H1 (cell line): Measurements from ENCODE around the gene ISG20L2. TPM values are rescaled to one million over a fixed set of nuclear protein-coding genes. Genes with fewer than 3 reads are reported as not detected.

Experiments
- CTCF ChIA-PET: fragments of 300-600 bp; sonication (Branson Sonifier 250); formaldehyde crosslinking; loops from one replicate; lab custom pipeline; 2021; ENCODE audit not compliant: partially characterized antibody; lab: Charles Lee
- POLR2A ChIA-PET: fragments of 300-600 bp; sonication (Branson Sonifier 250); formaldehyde crosslinking; loops from one replicate; lab custom pipeline; 2021; ENCODE audit warnings: inconsistent platforms; ENCODE audit not compliant: partially characterized antibody; lab: Charles Lee
- DNase-seq, 2 experiments: peaks; one replicate each; pipeline versions ENCODE4 v3.0.0 to v3.0.0-alpha.2; 2010 to 2022; ENCODE audit warnings: low spot score in 2 of 2, low read depth in 1 of 2, mixed read lengths in 1 of 2
- FAIRE-seq: peaks from 2 replicates; lab custom pipeline; 2011; peaks lifted over from hg19 to GRCh38; lab: Jason Lieb, UNC
- H2AFZ ChIP-seq: 2 replicates; pipeline ENCODE4 v1.8.1; 2012; ENCODE audit warnings: low read length, inconsistent platforms
- H2AK5ac ChIP-seq: 2 replicates; pipeline ENCODE4 v1.6.1; 2013; ENCODE audit warnings: low read depth, low read length
- H2BK120ac ChIP-seq: replicated peaks from 2 replicates; pipeline ENCODE3; 2013; ENCODE audit warnings: low read depth, low read length, inconsistent platforms
- H2BK12ac ChIP-seq: 2 replicates; pipeline ENCODE4 v1.6.1; 2013; ENCODE audit warnings: low read depth, low read length
- H2BK15ac ChIP-seq: 2 replicates; pipeline ENCODE4 v1.6.1; 2013; ENCODE audit warnings: low read length
- H2BK20ac ChIP-seq: 2 replicates; pipeline ENCODE4 v1.6.1; 2013; ENCODE audit warnings: low read length
- H2BK5ac ChIP-seq: 2 replicates; pipeline ENCODE4 v1.6.1; 2013; ENCODE audit warnings: low read depth, low read length
- H3K14ac ChIP-seq: 2 replicates; pipeline ENCODE4 v1.6.1; 2013; ENCODE audit warnings: inconsistent platforms; ENCODE audit not compliant: insufficient read length
- H3K18ac ChIP-seq: 2 replicates; pipeline ENCODE4 v1.6.1; 2013; ENCODE audit warnings: low read length; ENCODE audit errors: extremely low read depth
- H3K23ac ChIP-seq: 2 replicates; pipeline ENCODE4 v1.6.1; 2013; ENCODE audit warnings: inconsistent platforms; ENCODE audit not compliant: insufficient read length
- H3K23me2 ChIP-seq: 2 replicates; pipeline ENCODE4 v1.6.1; 2013; ENCODE audit warnings: low read depth, low read length
- H3K27ac ChIP-seq: 2 replicates; pipeline ENCODE4 v1.6.1; 2011; ENCODE audit warnings: low read depth, low read length, inconsistent platforms
- H3K27me3 ChIP-seq, 4 experiments: replicated peaks in 1 of 4; 1 replicate in 1 of 4; 2 replicates in 3 of 4; pipeline versions ENCODE4 v1.6.1 to v1.8.1; 2011 to 2013; ENCODE audit warnings: low read length in 3 of 4, mild to moderate bottlenecking in 3 of 4, inconsistent platforms in 2 of 4, mixed read lengths in 2 of 4, moderate library complexity in 1 of 4; ENCODE audit not compliant: control insufficient read depth in 3 of 4, insufficient read depth in 3 of 4; ENCODE audit errors: extremely low read depth in 1 of 4
- H3K36me3 ChIP-seq, 4 experiments: 2 replicates each; pipeline versions ENCODE4 v1.6.1 to v1.8.1; 2011 to 2013; ENCODE audit warnings: mild to moderate bottlenecking in 4 of 4, low read length in 3 of 4, moderate library complexity in 2 of 4, control low read depth in 1 of 4, inconsistent platforms in 1 of 4; ENCODE audit not compliant: insufficient read depth in 4 of 4, control insufficient read depth in 2 of 4
- H3K4ac ChIP-seq: replicated peaks from 2 replicates; pipeline ENCODE3; 2013; ENCODE audit warnings: low read length, low read depth, mixed read lengths, inconsistent platforms; ENCODE audit not compliant: insufficient read length
- H3K4me1 ChIP-seq, 4 experiments: replicated peaks in 1 of 4; 1 replicate in 1 of 4; 2 replicates in 3 of 4; pipeline versions ENCODE4 v1.6.1 to v1.8.1; 2011 to 2013; ENCODE audit warnings: low read length in 3 of 4, inconsistent platforms in 2 of 4, mixed read lengths in 1 of 4; ENCODE audit not compliant: insufficient read depth in 4 of 4, control insufficient read depth in 3 of 4
- H3K4me2 ChIP-seq, 2 experiments: 2 replicates each; pipeline versions ENCODE4 v1.6.1 to v1.8.1; 2011 to 2013; ENCODE audit warnings: low read depth in 2 of 2, low read length in 2 of 2, control low read depth in 1 of 2, inconsistent platforms in 1 of 2, mild to moderate bottlenecking in 1 of 2; ENCODE audit not compliant: insufficient read depth in 1 of 2
- H3K4me3 ChIP-seq, 4 experiments: fragments of 200-600, 300-600 bp in 1 of 4; sonication (generic), shearing (Covaris generic), sonication (Bioruptor Twin) in 1 of 4; 2 replicates each; pipeline versions ENCODE4 v1.5.1 to v1.8.1; 2011 to 2016; ENCODE audit warnings: low read length in 4 of 4, low read depth in 3 of 4, control low read depth in 2 of 4, inconsistent platforms in 2 of 4, mild to moderate bottlenecking in 2 of 4, mixed read lengths in 1 of 4, moderate library complexity in 1 of 4; ENCODE audit not compliant: insufficient read depth in 2 of 4; ENCODE audit errors: extremely low read depth in 1 of 4
- H3K56ac ChIP-seq: replicated peaks from 2 replicates; pipeline ENCODE3; 2013; ENCODE audit warnings: low read depth, mild to moderate bottlenecking, mixed read lengths, low read length, inconsistent platforms; ENCODE audit not compliant: insufficient read length
- H3K79me1 ChIP-seq: 2 replicates; pipeline ENCODE4 v1.6.1; 2013; ENCODE audit warnings: low read depth, low read length, control low read depth
- H3K79me2 ChIP-seq, 2 experiments: 2 replicates each; pipeline versions ENCODE4 v1.6.1 to v1.8.1; 2012 to 2013; ENCODE audit warnings: low read length in 2 of 2, mild to moderate bottlenecking in 2 of 2, inconsistent platforms in 1 of 2; ENCODE audit not compliant: insufficient read depth in 2 of 2, control insufficient read depth in 1 of 2
- H3K9ac ChIP-seq, 4 experiments: replicated peaks in 1 of 4; 1 replicate in 1 of 4; 2 replicates in 3 of 4; pipeline versions ENCODE4 v1.6.1 to v1.8.1; 2011 to 2013; ENCODE audit warnings: low read depth in 3 of 4, low read length in 3 of 4, control low read depth in 2 of 4, mild to moderate bottlenecking in 2 of 4, moderate library complexity in 2 of 4, inconsistent platforms in 1 of 4; ENCODE audit errors: extremely low read depth in 1 of 4
- H3K9me3 ChIP-seq, 2 experiments: 2 replicates each; pipeline versions ENCODE4 v1.6.1 to v1.8.1; 2012 to 2013; ENCODE audit warnings: mild to moderate bottlenecking in 2 of 2, moderate library complexity in 2 of 2, control low read depth in 1 of 2, inconsistent platforms in 1 of 2, low read depth in 1 of 2, low read length in 1 of 2, mixed read lengths in 1 of 2; ENCODE audit not compliant: insufficient read depth in 2 of 2
- H4K20me1 ChIP-seq, 2 experiments: replicated peaks in 1 of 2; 2 replicates each; pipeline versions ENCODE3 to v1.8.1; 2011 to 2013; ENCODE audit warnings: inconsistent platforms in 2 of 2, low read length in 2 of 2, mild to moderate bottlenecking in 1 of 2; ENCODE audit not compliant: insufficient read depth in 2 of 2, control insufficient read depth in 1 of 2
- H4K5ac ChIP-seq: 2 replicates; pipeline ENCODE4 v1.6.1; 2013; ENCODE audit warnings: low read length, low read depth, mixed read lengths, inconsistent platforms; ENCODE audit not compliant: insufficient read length
- H4K8ac ChIP-seq: 2 replicates; pipeline ENCODE4 v1.8.0; 2013; ENCODE audit warnings: mild to moderate bottlenecking, moderate library complexity, low read length, inconsistent platforms; ENCODE audit not compliant: insufficient read depth; ENCODE audit errors: extremely low read depth
- H4K91ac ChIP-seq: replicated peaks from 2 replicates; pipeline ENCODE3; 2013; ENCODE audit warnings: low read length, mixed read lengths, inconsistent platforms; ENCODE audit not compliant: insufficient read length
- CEBPB ChIP-seq: IDR thresholded peaks from 2 replicates; pipeline ENCODE4 v1.6.1; 2012; ENCODE audit warnings: low read depth, low read length
- SP1 ChIP-seq: IDR thresholded peaks from 2 replicates; pipeline ENCODE4 v1.6.1; 2011; ENCODE audit warnings: low read depth, low read length
- TAF7 ChIP-seq: optimal IDR thresholded peaks from 2 replicates; pipeline ENCODE3; 2011; ENCODE audit warnings: low read depth, mild to moderate bottlenecking, inconsistent platforms, low read length, moderate library complexity, borderline replicate concordance
- WGBS, 2 experiments: shearing (Covaris generic) in 1 of 2; methylation state at CpG; one replicate each; pipeline versions ENCODE4 v1.1.6 to v1.1.7; 2013 to 2015; ENCODE audit warnings: low lambda C conversion rate in 2 of 2, mixed read lengths in 2 of 2, inconsistent platforms in 1 of 2, low coverage in 1 of 2, missing lambda C conversion rate in 1 of 2; ENCODE audit not compliant: insufficient replicate concordance in 2 of 2, insufficient coverage in 1 of 2, insufficient read length in 1 of 2; ENCODE audit errors: extremely low coverage in 1 of 2, missing lambda C conversion rate in 1 of 2; 5-methylcytosine and 5-hydroxymethylcytosine counted together
- polyA plus RNA-seq, 7 experiments: library from polyadenylated mRNA; depleted of rRNA in 3 of 7; stranded (reverse) in 5 of 7; unstranded in 2 of 7; fragments of >200 nt in 5 of 7; fragments of 200-250 nt in 2 of 7; gene quantifications; 1 replicate in 5 of 7; 2 replicates in 1 of 7; 4 replicates in 1 of 7; pipeline versions ENCODE4 v1.2.1 to v1.2.3, GENCODE V29; 2011 to 2013; ENCODE audit warnings: missing spikeins in 2 of 7, mixed read lengths in 2 of 7
- total RNA-seq: library from RNA; stranded (reverse); fragmentation: NEBNext Ultra II Directional; extraction: Animal tissue kit (Norgen Biotek cat#: 25700); gene quantifications from 2 replicates; pipeline ENCODE4 v1.2.1, GENCODE V29; 2021

Gene ISG20L2
- total and polyA plus RNA-seq, 2 of the 8 experiments (the other 6 are each of a cell fraction or from before 2014, with no cell fraction given), result 47.5 to 53.0 TPM

- Histone ChIP-seq H3K4ac (peak overlapping the region; percentile 73), H3K79me2 (no peaks in the 10 kb centered on the region), H3K23me2 (peaks cover 10% of the 10 kb centered on the region; the same call in 1 of the 2 replicates), H3K79me1 (no peaks in the 10 kb centered on the region), H4K5ac (peak overlapping the region; percentile 44), H2BK120ac (peak overlapping the region; percentile 12), H3K27ac (peak overlapping the region; percentile 74), H4K20me1 (no peaks in the 10 kb centered on the region), H3K4me3 (peak overlapping the region in 1 of 4 experiments; percentile 49; a peak in 3 of 8 replicates), H3K23ac (no peak overlapping the region), H2AK5ac (peak overlapping the region; percentile 98), H3K4me2 (peak overlapping the region; percentile 14 to 72), H2BK12ac (peak overlapping the region; percentile 99), H3K56ac (peak overlapping the region; percentile 70), H3K27me3 (peaks cover 0 to 7% (median 0%) of the 10 kb centered on the region in 4 experiments; a peak in 2 of 7 replicates), H2BK20ac (peak overlapping the region; percentile 94), H3K36me3 (peaks cover 4 to 13% (median 6%) of the 10 kb centered on the region in 4 experiments), H4K91ac (peak overlapping the region; percentile 96), H2AFZ (no peak overlapping the region), H3K18ac (peak overlapping the region; percentile 93), H2BK15ac (peak overlapping the region; percentile 92; the same call in 1 of the 2 replicates), H3K4me1 (peaks cover 24 to 50% (median 38%) of the 10 kb centered on the region in 4 experiments), H4K8ac (peak overlapping the region; percentile 51; the same call in 1 of the 2 replicates), H3K9ac (peak overlapping the region in 2 of 4 experiments; percentile 28 to 29; a peak in 4 of 7 replicates), H3K9me3 (no peaks in the 10 kb centered on the region), H2BK5ac (peak overlapping the region; percentile 97), H3K14ac (no peak overlapping the region)
- FAIRE-seq, result no peak
- 30% methylated on average over 11 of the region's 12 CpGs; no CpG with 5 or more reads in 1 of the 2 experiments for WGBS, 2 experiments
- POLR2A ChIA-PET, result interaction anchor here (0.6 to 13.9 kb wide), 12 partner anchors 10 to 166 kb away, joined by 3 to 530 read pairs (median 6); partner anchors contain the start of genes CRABP2, ISG20L2, METTL25B and NES
- CTCF ChIA-PET, result interaction anchor here (0.6 to 66.0 kb wide), 7 partner anchors 7 to 166 kb away, joined by 3 to 4284 read pairs (median 132); partner anchors contain the start of genes BCAN, CRABP2, HAPLN2 and INSRR
- peak in 1 of 2 experiments; percentile 68 for DNase-seq
- no peak for TF ChIP-seq CEBPB
- TF ChIP-seq SP1, result no peak
- no peak for TF ChIP-seq TAF7
Observed at GRCh38 chr1:156693848-156694689, 34.5 kb downstream of the ISG20L2 start.
